Activated CD4-positive, alpha-beta memory T cell treated with anti-CD3 and anti-CD28 coated beads, Interleukin-2, amount 10 ng/mL, durations not matched to agents 7 days and 5 days (primary cell): ENCODE data around the gene TTC28. TPM values are rescaled to one million over a fixed set of nuclear protein-coding genes. Genes with fewer than 3 reads are reported as not detected.

Experiments used
- CTCF ChIA-PET: fragments of 350-600 bp; sonication (Branson Sonifier 250); formaldehyde crosslinking; loops from one replicate; lab custom pipeline; 2021; ENCODE audit warnings: antibody characterized with exemption, inconsistent platforms; lab: Charles Lee
- POLR2A ChIA-PET: fragments of 350-600 bp; sonication (Branson Sonifier 250); formaldehyde crosslinking; loops from one replicate; lab custom pipeline; 2021; ENCODE audit warnings: antibody characterized with exemption; lab: Charles Lee
- DNase-seq: peaks from one replicate; pipeline ENCODE4 v3.0.0-alpha.2; 2020
- H3K27ac Mint-ChIP-seq: one replicate; pipeline ENCODE4 v1.8.0; 2021; ENCODE audit warnings: mild to moderate bottlenecking, mixed read lengths
- H3K27me3 Mint-ChIP-seq: one replicate; pipeline ENCODE4 v1.8.0; 2021; ENCODE audit warnings: mixed read lengths
- H3K36me3 Mint-ChIP-seq: one replicate; pipeline ENCODE4 v1.8.0; 2021; ENCODE audit warnings: low read depth, mixed read lengths
- H3K4me1 Mint-ChIP-seq: one replicate; pipeline ENCODE4 v1.8.0; 2021; ENCODE audit warnings: mixed read lengths
- H3K4me3 Mint-ChIP-seq: one replicate; pipeline ENCODE4 v1.8.0; 2021; ENCODE audit warnings: mild to moderate bottlenecking, mixed read lengths
- H3K9me3 Mint-ChIP-seq: one replicate; pipeline ENCODE4 v1.8.0; 2021; ENCODE audit warnings: mixed read lengths
- total RNA-seq, 2 experiments: library from RNA; stranded (reverse); gene quantifications; one replicate each; pipeline ENCODE4 v1.2.3, GENCODE V29; 2021

The TTC28 gene
- total RNA-seq, 2 experiments from 2014 or later: 0.93 to 1.4 TPM

GRCh38 chr22:28442711-28443525 lies 236.7 kb downstream of the TTC28 start:
- no peak overlapping the region for H3K27ac Mint-ChIP-seq
- peaks cover 18% of the 10 kb centered on the region for H3K4me1 Mint-ChIP-seq
- H3K36me3 Mint-ChIP-seq: no peaks in the 10 kb centered on the region
- DNase-seq: no peak
- CTCF ChIA-PET: interaction anchor here (0.6 to 3.0 kb wide), 10 partner anchors 25 to 524 kb away, joined by 3 to 18 read pairs (median 4); partner anchors contain the start of gene PITPNB
- no peaks in the 10 kb centered on the region for H3K9me3 Mint-ChIP-seq
- peak overlapping the region; percentile 69 for H3K4me3 Mint-ChIP-seq
- POLR2A ChIA-PET: no interaction called here
- peaks cover 39% of the 10 kb centered on the region for H3K27me3 Mint-ChIP-seq

GRCh38 chr22:28442264-28442710 lies 237.4 kb downstream of the TTC28 start:
- no peak overlapping the region for H3K27ac Mint-ChIP-seq
- CTCF ChIA-PET: interaction anchor here (0.6 to 3.0 kb wide), 9 partner anchors 26 to 523 kb away, joined by 3 to 18 read pairs (median 4); partner anchors contain the start of gene PITPNB
- peak; percentile 77 for DNase-seq
- no peaks in the 10 kb centered on the region for H3K36me3 Mint-ChIP-seq
- peaks cover 18% of the 10 kb centered on the region for H3K4me1 Mint-ChIP-seq
- H3K9me3 Mint-ChIP-seq: no peaks in the 10 kb centered on the region
- POLR2A ChIA-PET: no interaction called here
- H3K27me3 Mint-ChIP-seq: peaks cover 36% of the 10 kb centered on the region
- H3K4me3 Mint-ChIP-seq: peak overlapping the region; percentile 69

GRCh38 chr22:28441720-28442263 lies 237.8 kb downstream of the TTC28 start:
- CTCF ChIA-PET: interaction anchor here (0.9 to 3.0 kb wide), 7 partner anchors 63 to 423 kb away, joined by 3 to 18 read pairs (median 5); no protein-coding TSS in a partner anchor
- H3K4me1 Mint-ChIP-seq: peaks cover 18% of the 10 kb centered on the region
- no peak overlapping the region for H3K27ac Mint-ChIP-seq

GRCh38 chr22:28440592-28441390 lies 238.8 kb downstream of the TTC28 start:
- H3K27ac Mint-ChIP-seq: no peak overlapping the region
- CTCF ChIA-PET: interaction anchor here (1.3 to 3.0 kb wide), 3 partner anchors 187 to 422 kb away, joined by 3 to 18 read pairs (median 7); no protein-coding TSS in a partner anchor
- H3K4me3 Mint-ChIP-seq: no peak overlapping the region
- DNase-seq: no peak
- POLR2A ChIA-PET: interaction anchor here (0.9 kb wide), 1 partner anchor 17 kb away, joined by 3 read pairs; no protein-coding TSS in a partner anchor
- peaks cover 38% of the 10 kb centered on the region for H3K27me3 Mint-ChIP-seq
- no peaks in the 10 kb centered on the region for H3K36me3 Mint-ChIP-seq
- peaks cover 18% of the 10 kb centered on the region for H3K4me1 Mint-ChIP-seq
- no peaks in the 10 kb centered on the region for H3K9me3 Mint-ChIP-seq

More at GRCh38 chr22:28441720-28442263, 237.8 kb downstream of the TTC28 start:
- DNase-seq: no peak
- peak overlapping the region; percentile 45 for H3K4me3 Mint-ChIP-seq
- no peaks in the 10 kb centered on the region for H3K36me3 Mint-ChIP-seq
- POLR2A ChIA-PET: no interaction called here
- H3K27me3 Mint-ChIP-seq: peaks cover 34% of the 10 kb centered on the region
- no peaks in the 10 kb centered on the region for H3K9me3 Mint-ChIP-seq

- H3K27ac Mint-ChIP-seq: no peak overlapping the region
- no peak overlapping the region for H3K4me3 Mint-ChIP-seq
- peaks cover 14% of the 10 kb centered on the region for H3K4me1 Mint-ChIP-seq
- peaks cover 23% of the 10 kb centered on the region for H3K27me3 Mint-ChIP-seq
- H3K36me3 Mint-ChIP-seq: no peaks in the 10 kb centered on the region
- POLR2A ChIA-PET: no interaction called here
- CTCF ChIA-PET: interaction anchor here (0.8 kb wide), 1 partner anchor 418 kb away, joined by 3 read pairs; no protein-coding TSS in a partner anchor
- no peaks in the 10 kb centered on the region for H3K9me3 Mint-ChIP-seq
- DNase-seq: no peak
These were observed 241.4 kb downstream of the TTC28 start for GRCh38 chr22:28438183-28438768.

GRCh38 chr22:28435982-28436381 lies 243.7 kb downstream of the TTC28 start:
- Mint-ChIP-seq H3K36me3 (no peaks in the 10 kb centered on the region), H3K27ac (no peak overlapping the region), H3K9me3 (no peaks in the 10 kb centered on the region), H3K27me3 (peaks cover 10% of the 10 kb centered on the region), H3K4me3 (no peak overlapping the region), H3K4me1 (peaks cover 2% of the 10 kb centered on the region)
- ChIA-PET POLR2A (no interaction called here), CTCF (interaction anchor here (1.0 to 1.7 kb wide), 2 partner anchors 9 to 413 kb away, joined by 3 to 4 read pairs; no protein-coding TSS in a partner anchor)
- DNase-seq: no peak

GRCh38 chr22:28435140-28435768 lies 244.4 kb downstream of the TTC28 start:
- DNase-seq: no peak
- ChIA-PET POLR2A (no interaction called here), CTCF (interaction anchor here (1.7 kb wide), 1 partner anchor 10 kb away, joined by 4 read pairs; no protein-coding TSS in a partner anchor)
- Mint-ChIP-seq H3K4me3 (no peak overlapping the region), H3K36me3 (no peaks in the 10 kb centered on the region), H3K27ac (no peak overlapping the region), H3K4me1 (no peaks in the 10 kb centered on the region), H3K9me3 (no peaks in the 10 kb centered on the region), H3K27me3 (peaks cover 9% of the 10 kb centered on the region)

GRCh38 chr22:28430466-28431025 lies 249.1 kb downstream of the TTC28 start:
- H3K9me3 Mint-ChIP-seq: no peaks in the 10 kb centered on the region
- no peak overlapping the region for H3K4me3 Mint-ChIP-seq
- no peaks in the 10 kb centered on the region for H3K36me3 Mint-ChIP-seq
- no peak for DNase-seq
- H3K4me1 Mint-ChIP-seq: no peaks in the 10 kb centered on the region
- H3K27ac Mint-ChIP-seq: no peak overlapping the region
- CTCF ChIA-PET: no interaction called here
- peaks cover 6% of the 10 kb centered on the region for H3K27me3 Mint-ChIP-seq
- POLR2A ChIA-PET: interaction anchor here (0.6 kb wide), 1 partner anchor 49 kb away, joined by 4 read pairs; no protein-coding TSS in a partner anchor

GRCh38 chr22:28429711-28430110 lies 249.9 kb downstream of the TTC28 start:
- peaks cover 8% of the 10 kb centered on the region for H3K27me3 Mint-ChIP-seq
- POLR2A ChIA-PET: no interaction called here
- H3K27ac Mint-ChIP-seq: no peak overlapping the region
- H3K4me1 Mint-ChIP-seq: no peaks in the 10 kb centered on the region
- no peak overlapping the region for H3K4me3 Mint-ChIP-seq
- no peaks in the 10 kb centered on the region for H3K36me3 Mint-ChIP-seq
- CTCF ChIA-PET: no interaction called here
- H3K9me3 Mint-ChIP-seq: no peaks in the 10 kb centered on the region
- no peak for DNase-seq

- POLR2A ChIA-PET: no interaction called here
- H3K27me3 Mint-ChIP-seq: peaks cover 8% of the 10 kb centered on the region
- no peak overlapping the region for H3K4me3 Mint-ChIP-seq
- H3K4me1 Mint-ChIP-seq: no peaks in the 10 kb centered on the region
- no peak overlapping the region for H3K27ac Mint-ChIP-seq
- DNase-seq: no peak
- H3K9me3 Mint-ChIP-seq: no peaks in the 10 kb centered on the region
- CTCF ChIA-PET: interaction anchor here (1.1 kb wide), 1 partner anchor 11 kb away, joined by 3 read pairs; no protein-coding TSS in a partner anchor
- no peaks in the 10 kb centered on the region for H3K36me3 Mint-ChIP-seq
These were observed 251.4 kb downstream of the TTC28 start for GRCh38 chr22:28428271-28428670.

- Mint-ChIP-seq H3K4me1 (no peaks in the 10 kb centered on the region), H3K9me3 (no peaks in the 10 kb centered on the region), H3K27me3 (peaks cover 8% of the 10 kb centered on the region), H3K4me3 (no peak overlapping the region), H3K36me3 (no peaks in the 10 kb centered on the region), H3K27ac (no peak overlapping the region)
- ChIA-PET POLR2A (no interaction called here), CTCF (interaction anchor here (0.6 kb wide), 1 partner anchor 414 kb away, joined by 6 read pairs; no protein-coding TSS in a partner anchor)
- DNase-seq: no peak
These were observed 253.1 kb downstream of the TTC28 start for GRCh38 chr22:28426346-28427132.
